Keratinocyte (primary cell): Measurements from ENCODE around the gene N4BP3.

Source experiments
- CTCF ChIP-seq, 3 experiments: IDR thresholded peaks in 1 of 3; conservative IDR thresholded peaks in 1 of 3; optimal IDR thresholded peaks in 1 of 3; 2 replicates in 2 of 3; 3 replicates in 1 of 3; pipeline versions ENCODE3 to v1.5.1; 2011; ENCODE audit warnings: low read length in 3 of 3, mild to moderate bottlenecking in 3 of 3, moderate library complexity in 2 of 3, control low read depth in 1 of 3, inconsistent platforms in 1 of 3; ENCODE audit not compliant: insufficient read depth in 2 of 3; ENCODE audit errors: extremely low read depth in 1 of 3
- EZH2 ChIP-seq: IDR thresholded peaks from one replicate; pipeline ENCODE4 v1.6.1; 2012; ENCODE audit warnings: inconsistent platforms, mild to moderate bottlenecking, low read length, moderate library complexity

GRCh38 chr5:178098685-178099084, 14.6 kb upstream of the N4BP3 start:
- TF ChIP-seq CTCF (optimal IDR thresholded peaks at IDR 0.05 in 1 of 3, IDR thresholded peaks at IDR 0.05 in 1 of 3, conservative IDR thresholded peaks at IDR 0.05 in 1 of 3; ENCODE audit: extremely low read depth in 1 of 3, insufficient read depth in 2 of 3, low read length in 3 of 3): no peak
- TF ChIP-seq EZH2: no peak
